ENCODE measurements around the gene NDUFA1. TPM values are rescaled to one million over a fixed set of nuclear protein-coding genes. Genes with fewer than 3 reads are reported as not detected.

The NDUFA1 gene
- total RNA-seq, 2 donors from 2014 or later, result 55.7 to 63.7 TPM

Other genes starting within 250 kb of the NDUFA1 start
- 100 to 1,000 TPM; 183 to 275 TPM for gene SEPTIN6, start 178.7 kb upstream of the NDUFA1 start, total RNA-seq
- gene SOWAHD, start 113.2 kb upstream of the NDUFA1 start, total RNA-seq, result under 1 TPM; 0.46 to 0.50 TPM
- gene RPL39, start 80.2 kb upstream of the NDUFA1 start, total RNA-seq, result 1,000 to 10,000 TPM; 2,946 to 2,967 TPM
- 10 to 100 TPM; 20.4 to 25.6 TPM for gene UPF3B, start 18.9 kb upstream of the NDUFA1 start, total RNA-seq
- gene RNF113A, start 99 bp upstream of the NDUFA1 start, total RNA-seq, result 10 to 100 TPM; 44.8 to 47.3 TPM
- not detected for gene AKAP14, start 24.1 kb downstream of the NDUFA1 start, total RNA-seq
- gene NKAP, start 71.9 kb downstream of the NDUFA1 start, total RNA-seq, result 10 to 100 TPM; 17.7 to 19.0 TPM
- not detected for gene RHOXF2B, start 205.9 kb downstream of the NDUFA1 start, total RNA-seq
- gene RHOXF1, start 244.1 kb downstream of the NDUFA1 start, total RNA-seq, result 1 to 10 TPM in 1 of 2 donors, under 1 TPM in 1; 0.76 to 1.2 TPM

Measured in activated T-cell treated with anti-CD3 and anti-CD28 coated beads, Interleukin-2, amount 50 U/mL, for 72 hours (primary cell).